HEK293 (cell line): ENCODE results near the gene PITPNC1.

Experiments used
- CTCF ChIA-PET: fragments of 350-600 bp; formaldehyde crosslinking; extraction: SDS; loops from one replicate; lab custom pipeline; 2021; ENCODE audit warnings: antibody characterized with exemption; lab: Yijun Ruan, JAX
- POLR2A ChIA-PET: fragments of 300-600 bp; formaldehyde crosslinking; extraction: SDS; loops from one replicate; lab custom pipeline; 2020; ENCODE audit warnings: antibody characterized with exemption, inconsistent platforms; lab: Yijun Ruan, JAX
- H3K27ac ChIP-seq: fragments of 200-500 bp; sonication (Bioruptor generic); 2 replicates; pipeline ENCODE4 v1.5.1; 2014; ENCODE audit warnings: low read depth, low read length, control low read depth, inconsistent platforms; ENCODE audit errors: extremely low read depth
- H3K36me3 ChIP-seq, 2 experiments: fragments of 200-500 bp in 1 of 2; sonication (Bioruptor generic) in 1 of 2; 1 replicate in 1 of 2; 2 replicates in 1 of 2; pipeline ENCODE4 v1.5.1; 2014 to 2017; ENCODE audit warnings: inconsistent platforms in 2 of 2, low read length in 2 of 2; ENCODE audit not compliant: control insufficient read depth in 2 of 2, insufficient read depth in 1 of 2
- H3K4me1 ChIP-seq: fragments of 200-500 bp; sonication (Bioruptor generic); 2 replicates; pipeline ENCODE4 v1.5.1; 2014; ENCODE audit warnings: mild to moderate bottlenecking, low read length, inconsistent platforms; ENCODE audit not compliant: control insufficient read depth, insufficient read depth
- H3K4me3 ChIP-seq: 2 replicates; pipeline ENCODE4 v1.5.1; 2011; ENCODE audit warnings: low read depth, mild to moderate bottlenecking, control low read depth, low read length, moderate library complexity
- H3K9me3 ChIP-seq: fragments of 200-500 bp; sonication (Bioruptor generic); 2 replicates; pipeline ENCODE4 v1.5.1; 2014; ENCODE audit warnings: low read depth, low read length, inconsistent platforms; ENCODE audit not compliant: control insufficient read depth, insufficient read depth
- CTCF ChIP-seq: fragments of 450-650 bp; formaldehyde crosslinking; IDR thresholded peaks from 2 replicates; pipeline ENCODE4 v1.5.1; 2016; ENCODE audit warnings: missing biosample characterization, missing genetic modification characterization
- OSR2 ChIP-seq: fragments of 450-650 bp; formaldehyde crosslinking; IDR thresholded peaks from 2 replicates; pipeline ENCODE4 v1.5.1; 2016; ENCODE audit warnings: missing biosample characterization, missing genetic modification characterization
- REPIN1 ChIP-seq: fragments of 450-650 bp; formaldehyde crosslinking; IDR thresholded peaks from 2 replicates; pipeline ENCODE4 v1.5.1; 2017; ENCODE audit warnings: missing biosample characterization, missing genetic modification characterization, low read depth
- SETDB1 ChIP-seq: IDR thresholded peaks from one replicate; pipeline ENCODE4 v1.6.1; 2017; ENCODE audit warnings: mild to moderate bottlenecking, low read length, moderate library complexity, mixed read lengths; ENCODE audit not compliant: insufficient read length
- WT1 ChIP-seq: fragments of 450-650 bp; formaldehyde crosslinking; IDR thresholded peaks from 2 replicates; pipeline ENCODE4 v1.5.1; 2016; ENCODE audit warnings: missing biosample characterization, missing genetic modification characterization
- ZBTB17 ChIP-seq: fragments of 450-650 bp; formaldehyde crosslinking; IDR thresholded peaks from 2 replicates; pipeline ENCODE4 v1.5.1; 2016; ENCODE audit warnings: missing biosample characterization, missing genetic modification characterization
- ZNF2 ChIP-seq: fragments of 450-650 bp; formaldehyde crosslinking; IDR thresholded peaks from 2 replicates; pipeline ENCODE4 v1.5.1; 2016; ENCODE audit warnings: missing biosample characterization, missing genetic modification characterization
- ZNF280C ChIP-seq: fragments of 450-650 bp; formaldehyde crosslinking; IDR thresholded peaks from 2 replicates; pipeline ENCODE4 v1.5.1; 2016; ENCODE audit warnings: missing biosample characterization, missing genetic modification characterization
- ZNF391 ChIP-seq: fragments of 450-650 bp; formaldehyde crosslinking; IDR thresholded peaks from 2 replicates; pipeline ENCODE4 v1.5.1; 2016; ENCODE audit warnings: low read depth, missing biosample characterization, missing genetic modification characterization, borderline replicate concordance
- ZNF544 ChIP-seq: fragments of 450-650 bp; formaldehyde crosslinking; IDR thresholded peaks from 2 replicates; pipeline ENCODE4 v1.5.0; 2017; ENCODE audit warnings: missing biosample characterization, missing genetic modification characterization
- ZNF548 ChIP-seq: fragments of 450-650 bp; formaldehyde crosslinking; IDR thresholded peaks from 2 replicates; pipeline ENCODE4 v1.5.1; 2016; ENCODE audit warnings: missing biosample characterization, missing genetic modification characterization
- ZNF585B ChIP-seq: fragments of 450-650 bp; formaldehyde crosslinking; IDR thresholded peaks from 2 replicates; pipeline ENCODE4 v1.5.1; 2016; ENCODE audit warnings: missing biosample characterization, missing genetic modification characterization
- ZNF600 ChIP-seq: fragments of 450-650 bp; formaldehyde crosslinking; IDR thresholded peaks from 2 replicates; pipeline ENCODE4 v1.5.1; 2016; ENCODE audit warnings: missing biosample characterization, missing genetic modification characterization
- ZNF639 ChIP-seq: fragments of 450-650 bp; formaldehyde crosslinking; IDR thresholded peaks from 2 replicates; pipeline ENCODE4 v1.5.1; 2016; ENCODE audit warnings: missing biosample characterization, missing genetic modification characterization
- ZNF660 ChIP-seq: fragments of 450-650 bp; IDR thresholded peaks from 2 replicates; pipeline ENCODE4 v1.5.1; 2018; ENCODE audit warnings: missing biosample characterization, mild to moderate bottlenecking, missing genetic modification characterization
- ZNF791 ChIP-seq: fragments of 450-650 bp; formaldehyde crosslinking; IDR thresholded peaks from 2 replicates; pipeline ENCODE4 v1.5.1; 2016; ENCODE audit warnings: missing biosample characterization, missing genetic modification characterization
- ZNF792 ChIP-seq: fragments of 450-650 bp; formaldehyde crosslinking; IDR thresholded peaks from 2 replicates; pipeline ENCODE4 v1.5.1; 2016; ENCODE audit warnings: missing biosample characterization, missing genetic modification characterization
- ZSCAN30 ChIP-seq: fragments of 450-650 bp; IDR thresholded peaks from 2 replicates; pipeline ENCODE4 v1.5.1; 2018; ENCODE audit warnings: missing biosample characterization, mild to moderate bottlenecking, missing genetic modification characterization, moderate library complexity

PITPNC1 gene

GRCh38 chr17:67475161-67475937, 98.3 kb downstream of the PITPNC1 start:
- H3K4me3 ChIP-seq, result no peak overlapping the region
- CTCF ChIA-PET, result interaction anchor here (0.5 to 5.9 kb wide), 29 partner anchors 8 to 740 kb away, joined by 3 to 68 read pairs (median 3); partner anchors contain the start of gene PITPNC1
- POLR2A ChIA-PET, result no interaction called here
- no peaks in the 10 kb centered on the region; the same call in 1 of the 2 replicates for H3K4me1 ChIP-seq
- TF ChIP-seq ZNF660, result 0 out of 2 replicates have a peak, but pooled peaks have one; percentile 51
- peak; percentile 63 for TF ChIP-seq ZBTB17 (tag by site-specific recombination)
- no peak for TF ChIP-seq ZNF280C (tag by site-specific recombination)
- no peak for TF ChIP-seq ZNF548
- peak; percentile 78 for TF ChIP-seq WT1 (tag by site-specific recombination)
- TF ChIP-seq REPIN1, result no peak
- peak; percentile 89 for TF ChIP-seq CTCF (tag by site-specific recombination)
- 0 out of 2 replicates have a peak, but pooled peaks have one; percentile 18 for TF ChIP-seq ZNF600 (tag by site-specific recombination)
- peak; percentile 79 for TF ChIP-seq ZNF2 (tag by site-specific recombination)
- H3K9me3 ChIP-seq, result no peaks in the 10 kb centered on the region
- no peak overlapping the region for H3K27ac ChIP-seq
- H3K36me3 ChIP-seq, result no peaks in the 10 kb centered on the region

- H3K36me3 ChIP-seq, result no peaks in the 10 kb centered on the region
- TF ChIP-seq ZNF792 (tag by site-specific recombination), result no peak
- TF ChIP-seq OSR2 (tag by site-specific recombination), result no peak
- TF ChIP-seq ZNF544 (tag by site-specific recombination), result no peak
- TF ChIP-seq ZNF639 (tag by site-specific recombination), result no peak
- TF ChIP-seq ZNF791, result no peak
- no peak for TF ChIP-seq ZNF391 (tag by site-specific recombination)
- no peak for TF ChIP-seq ZSCAN30 (tag by site-specific recombination)
- TF ChIP-seq ZNF585B (tag by site-specific recombination), result no peak
- TF ChIP-seq SETDB1, result no peak
- no peak overlapping the region for H3K4me3 ChIP-seq
- ChIA-PET CTCF (interaction anchor here (1.6 to 5.9 kb wide), 4 partner anchors 20 to 102 kb away, joined by 6 to 68 read pairs (median 16); partner anchors contain the start of gene PITPNC1), POLR2A (no interaction called here)
- H3K27ac ChIP-seq, result no peak overlapping the region
- no peaks in the 10 kb centered on the region for H3K9me3 ChIP-seq
- H3K4me1 ChIP-seq, result no peaks in the 10 kb centered on the region; the same call in 1 of the 2 replicates
Observed at GRCh38 chr17:67476787-67477335, 99.8 kb downstream of the PITPNC1 start.
